H1 (cell line): ENCODE measurements around the gene TUBA4B. TPM values are rescaled to one million over a fixed set of nuclear protein-coding genes. Genes with fewer than 3 reads are reported as not detected.

Experiments used
- CHD2 ChIP-seq: IDR thresholded peaks from 2 replicates; pipeline ENCODE4 v1.6.1; 2012; ENCODE audit warnings: low read length, improper control_type of control experiment
- NANOG ChIP-seq: IDR thresholded peaks from 2 replicates; pipeline ENCODE4 v1.6.1; 2011; ENCODE audit warnings: low read length, low read depth, mild to moderate bottlenecking, inconsistent platforms; ENCODE audit not compliant: insufficient read depth, poor library complexity, severe bottlenecking
- NRF1 ChIP-seq: IDR thresholded peaks from 2 replicates; pipeline ENCODE4 v1.6.1; 2011; ENCODE audit warnings: mild to moderate bottlenecking, low read depth, low read length, improper control_type of control experiment
- RBBP5 ChIP-seq: IDR thresholded peaks from 2 replicates; pipeline ENCODE4 v1.7.1; 2012; ENCODE audit warnings: low read depth, mild to moderate bottlenecking, inconsistent platforms, low read length, moderate library complexity, borderline replicate concordance
- RXRA ChIP-seq: IDR thresholded peaks from 2 replicates; pipeline ENCODE4 v1.6.1; 2011; ENCODE audit warnings: low read depth, mild to moderate bottlenecking, low read length, moderate library complexity; ENCODE audit not compliant: insufficient read depth
- YY1 ChIP-seq: IDR thresholded peaks from 2 replicates; pipeline ENCODE4 v1.6.1; 2011; ENCODE audit warnings: low read depth, mild to moderate bottlenecking, low read length
- ZNF274 ChIP-seq: IDR thresholded peaks from 2 replicates; pipeline ENCODE4 v1.7.0; 2012; ENCODE audit warnings: low read length, borderline replicate concordance; ENCODE audit errors: extremely low read depth
- polyA plus RNA-seq, 7 experiments: library from polyadenylated mRNA; depleted of rRNA in 3 of 7; stranded (reverse) in 5 of 7; unstranded in 2 of 7; fragments of >200 nt in 5 of 7; fragments of 200-250 nt in 2 of 7; gene quantifications; 1 replicate in 5 of 7; 2 replicates in 1 of 7; 4 replicates in 1 of 7; pipeline versions ENCODE4 v1.2.1 to v1.2.3, GENCODE V29; 2011 to 2013; ENCODE audit warnings: missing spikeins in 2 of 7, mixed read lengths in 2 of 7
- total RNA-seq: library from RNA; stranded (reverse); fragmentation: NEBNext Ultra II Directional; extraction: Animal tissue kit (Norgen Biotek cat#: 25700); gene quantifications from 2 replicates; pipeline ENCODE4 v1.2.1, GENCODE V29; 2021

The TUBA4B gene
- total and polyA plus RNA-seq, 2 of the 8 experiments (the other 6 are each of a cell fraction or from before 2014, with no cell fraction given): 0.08 to 0.24 TPM

DNA sequence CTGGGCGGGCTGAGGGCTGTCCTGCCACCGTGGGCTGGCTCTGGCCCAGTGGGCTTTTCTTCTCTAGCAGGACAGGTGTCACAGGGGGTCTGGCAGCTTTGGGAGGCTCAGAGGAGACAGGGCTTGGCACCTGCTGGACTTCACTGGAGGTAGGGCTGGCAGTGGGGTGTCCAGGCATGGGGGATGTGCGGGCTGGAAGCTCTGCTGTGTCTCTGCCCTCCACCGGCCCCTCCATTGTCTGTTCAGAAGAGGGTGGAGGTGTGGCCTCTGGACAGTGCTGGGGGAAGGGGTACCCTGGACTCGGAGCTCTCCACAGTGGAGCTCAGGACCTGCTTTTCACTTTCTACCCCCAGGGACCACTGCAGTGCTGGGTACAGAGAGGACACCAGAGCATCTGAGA, 47.0 kb downstream of the TUBA4B start (continued):
- TF ChIP-seq YY1 (no peak), RXRA (no peak), CHD2 (no peak), RBBP5 (no peak), NRF1 (no peak), ZNF274 (no peak), NANOG (no peak)
- TF ChIP-seq, all 59 proteins: peak for 0
